ENCODE data around the gene UQCRHL. TPM values are rescaled to one million over a fixed set of nuclear protein-coding genes. Genes with fewer than 3 reads are reported as not detected.

UQCRHL gene
- total and polyA plus RNA-seq, 2 donors (not counting 1 experiment from before 2014, with no cell fraction given), result 0.98 to 1.8 TPM

DNA sequence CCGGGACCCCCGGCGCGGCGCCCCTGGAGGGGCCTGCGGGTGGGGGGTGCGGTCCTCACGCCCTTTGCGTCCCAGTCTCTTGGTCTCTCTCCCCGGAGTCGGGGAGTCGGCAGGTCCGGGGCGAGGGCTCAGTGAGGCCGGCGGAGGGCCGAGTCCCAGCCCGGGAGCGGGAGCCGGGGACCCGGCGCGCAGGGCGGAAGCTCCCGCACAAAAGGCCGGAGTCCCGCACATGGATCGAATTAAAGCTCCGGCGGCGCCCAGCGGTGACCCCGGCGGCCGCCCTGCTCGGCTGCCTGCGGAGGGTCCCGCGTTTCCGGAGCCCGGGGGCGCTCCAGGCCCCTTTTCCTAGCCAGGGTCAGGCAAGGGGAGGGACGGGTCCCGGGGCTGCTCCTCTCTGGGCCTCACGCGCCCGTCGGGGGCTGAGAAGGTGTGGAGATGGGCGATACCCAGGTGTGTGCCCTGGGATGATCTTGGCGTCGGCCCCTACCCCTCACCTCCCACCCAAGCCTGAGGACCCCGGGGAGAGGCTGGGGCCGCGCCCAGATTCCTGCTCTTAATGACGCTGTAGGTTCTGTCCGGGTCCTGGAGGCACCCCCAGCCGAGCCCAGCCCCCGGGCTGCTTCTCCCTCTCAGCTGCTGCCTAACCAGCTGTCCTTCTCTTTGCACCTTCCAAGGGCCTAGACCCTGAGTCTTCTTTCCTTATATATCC is 48.3 kb downstream of the UQCRHL start:
- H2AFZ ChIP-seq (ENCODE audit: insufficient read depth, low read depth, low read length, poor library complexity, severe bottlenecking), result no peak overlapping the region

More for the DNA sequence above, 48.3 kb downstream of the UQCRHL start:
- ChIA-PET CTCF (interaction anchor here (1.6 kb wide), 1 partner anchor 18 kb away, joined by 6 read pairs; no protein-coding TSS in a partner anchor), POLR2A (interaction anchor here (0.5 kb wide), 1 partner anchor 32 kb away, joined by 13 read pairs; no protein-coding TSS in a partner anchor)
- Histone ChIP-seq H3K4me1 (ENCODE audit: control insufficient read depth in 2 of 2, insufficient read depth in 2 of 2, low read length in 2 of 2) (peaks cover 20 to 25% of the 10 kb centered on the region in 2 donors), H3K36me3 (replicated peaks in 1 of 2; ENCODE audit: control extremely low read depth in 1 of 2, control insufficient read depth in 1 of 2, extremely low read depth in 1 of 2, insufficient read depth in 2 of 2, low read length in 1 of 2) (no peaks in the 10 kb centered on the region), H3K9me3 (ENCODE audit: control extremely low read depth in 1 of 3, control insufficient read depth in 2 of 3, insufficient read depth in 1 of 3, low read length in 2 of 3) (peaks cover 0 to 10% (median 0%) of the 10 kb centered on the region in 3 donors), H3K79me2 (ENCODE audit: control insufficient read depth, insufficient read depth, low read length) (no peaks in the 10 kb centered on the region), H3K27me3 (replicated peaks in 1 of 4; ENCODE audit: control extremely low read depth in 1 of 4, control insufficient read depth in 3 of 4, insufficient read depth in 4 of 4, low read length in 3 of 4) (peaks cover 0 to 51% (median 29%) of the 10 kb centered on the region in 4 experiments), H4K20me1 (ENCODE audit: control insufficient read depth, insufficient read depth, low read length, poor library complexity, severe bottlenecking) (no peaks in the 10 kb centered on the region), H3K9ac (ENCODE audit: low read length) (peak overlapping the region; percentile 35), H3K4me2 (replicated peaks; ENCODE audit: low read depth, low read length, poor library complexity, severe bottlenecking) (peak overlapping the region; percentile 78), H3K4me3 (ENCODE audit: control extremely low read depth in 1 of 5, extremely low read depth in 1 of 5, insufficient read depth in 1 of 5, low read depth in 2 of 5, low read length in 4 of 5) (peak overlapping the region in 3 of 5 experiments; percentile 15 to 42 (median 25)), H3K27ac (ENCODE audit: low read length in 2 of 2) (no peak overlapping the region)
- TF ChIP-seq, protein P1, sequence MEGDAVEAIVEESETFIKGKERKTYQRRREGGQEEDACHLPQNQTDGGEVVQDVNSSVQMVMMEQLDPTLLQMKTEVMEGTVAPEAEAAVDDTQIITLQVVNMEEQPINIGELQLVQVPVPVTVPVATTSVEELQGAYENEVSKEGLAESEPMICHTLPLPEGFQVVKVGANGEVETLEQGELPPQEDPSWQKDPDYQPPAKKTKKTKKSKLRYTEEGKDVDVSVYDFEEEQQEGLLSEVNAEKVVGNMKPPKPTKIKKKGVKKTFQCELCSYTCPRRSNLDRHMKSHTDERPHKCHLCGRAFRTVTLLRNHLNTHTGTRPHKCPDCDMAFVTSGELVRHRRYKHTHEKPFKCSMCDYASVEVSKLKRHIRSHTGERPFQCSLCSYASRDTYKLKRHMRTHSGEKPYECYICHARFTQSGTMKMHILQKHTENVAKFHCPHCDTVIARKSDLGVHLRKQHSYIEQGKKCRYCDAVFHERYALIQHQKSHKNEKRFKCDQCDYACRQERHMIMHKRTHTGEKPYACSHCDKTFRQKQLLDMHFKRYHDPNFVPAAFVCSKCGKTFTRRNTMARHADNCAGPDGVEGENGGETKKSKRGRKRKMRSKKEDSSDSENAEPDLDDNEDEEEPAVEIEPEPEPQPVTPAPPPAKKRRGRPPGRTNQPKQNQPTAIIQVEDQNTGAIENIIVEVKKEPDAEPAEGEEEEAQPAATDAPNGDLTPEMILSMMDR (IDR thresholded peaks at IDR 0.05), result no peak
- peak; percentile 90 for TF ChIP-seq EZH2 (IDR thresholded peaks at IDR 0.05; ENCODE audit: borderline replicate concordance, insufficient read depth, low read depth, low read length, poor library complexity, severe bottlenecking)
- peaks cover 49% of the 10 kb centered on the region for H3K27me3 Mint-ChIP-seq
- no peaks in the 10 kb centered on the region for H3K9me3 Mint-ChIP-seq (ENCODE audit: insufficient read depth)
- peak; percentile 36 for DNase-seq
- WGBS (ENCODE audit: insufficient coverage), result 5% methylated on average over 56 of the region's 58 CpGs
- peaks cover 24% of the 10 kb centered on the region for H3K4me1 Mint-ChIP-seq
- H3K4me3 Mint-ChIP-seq, result peak overlapping the region; percentile 63
- no peak overlapping the region for H3K27ac Mint-ChIP-seq
- intact Hi-C loops (cut with micrococcal nuclease), result no loop called here
- no peak for ATAC-seq (ENCODE audit: low read depth)
